Mucosa of descending colon (tissue), 3 donors: ENCODE measurements around the gene HDHD5. TPM values are rescaled to one million over a fixed set of nuclear protein-coding genes. Genes with fewer than 3 reads are reported as not detected.

ENCODE experiments used
- ATAC-seq: fragments of 200-7000 bp; cut with Tn5 transposase; one replicate; pipeline ENCODE4 v1.9.1; 2020; ENCODE audit warnings: mild to moderate bottlenecking, moderate library complexity
- DNase-seq, 3 donors: peaks; one replicate each; pipeline ENCODE4 v3.0.0-alpha.2; 2020
- H3K36me3 ChIP-seq: fragments of 200-600 bp; one replicate; pipeline ENCODE4 v1.8.0; 2021; ENCODE audit warnings: low read depth, mild to moderate bottlenecking
- H3K4me1 ChIP-seq: fragments of 200-600 bp; one replicate; pipeline ENCODE4 v1.8.0; 2021; ENCODE audit warnings: low read depth, mild to moderate bottlenecking
- H3K4me3 ChIP-seq: fragments of 200-600 bp; one replicate; pipeline ENCODE4 v1.8.0; 2021; ENCODE audit warnings: mild to moderate bottlenecking
- H3K9me3 ChIP-seq: fragments of 200-600 bp; one replicate; pipeline ENCODE4 v1.8.0; 2021; ENCODE audit warnings: mild to moderate bottlenecking
- CTCF ChIP-seq: fragments of 200-600 bp; IDR thresholded peaks from one replicate; pipeline ENCODE4 v1.8.0; 2022; ENCODE audit warnings: antibody characterized with exemption, mild to moderate bottlenecking
- intact Hi-C, 2 donors: fragments of 100-400 bp; cut with DNase I in 1 of 2; cut with micrococcal nuclease in 1 of 2; formaldehyde crosslinking; loops; one replicate each; pipeline versions ENCODE4 v1.11.0 to v1.11.1; 2022; cut with DNase I, micrococcal nuclease
- total RNA-seq, 3 donors: library from RNA; stranded (reverse); fragmentation: NEBNext Ultra II Directional in 2 of 3; extraction: Animal tissue kit (Norgen Biotek cat#: 25700) in 2 of 3; gene quantifications; one replicate each; pipeline versions ENCODE4 v1.2.1 to v1.2.4, GENCODE V29; 2021 to 2023
- donor health status: DM: no; HTN: no; CAD: no; lungs with moderate emphysema.
- donor health status: DM: no; HTN: no; CAD: no.
- donor health status: DM: no; HTN: yes; CAD: no.

The HDHD5 gene
- total RNA-seq, 3 donors from 2014 or later: 31.0 to 36.1 (median 32.6) TPM

DNA sequence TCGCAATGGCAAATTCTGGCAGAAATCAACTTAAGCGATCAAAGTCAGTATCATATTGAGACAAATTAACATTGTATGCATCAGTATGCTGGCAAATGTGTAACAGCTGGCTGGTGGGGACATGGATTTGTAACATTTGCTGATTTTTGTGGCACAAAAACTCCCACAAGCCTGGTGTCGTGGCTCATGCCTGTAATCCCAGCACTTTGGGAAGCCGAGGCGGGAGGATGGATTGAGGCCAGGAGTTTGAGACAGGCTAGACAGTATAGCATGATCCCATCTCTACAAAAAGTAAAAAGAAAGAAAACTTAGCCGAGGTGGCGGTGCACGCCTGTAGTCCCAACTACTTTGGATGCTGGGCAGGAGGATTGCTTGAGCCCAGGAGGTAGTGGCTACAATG, 17.6 kb upstream of the HDHD5 start:
- no peak for TF ChIP-seq CTCF
- Histone ChIP-seq H3K36me3 (no peaks in the 10 kb centered on the region), H3K4me1 (no peaks in the 10 kb centered on the region), H3K4me3 (no peak overlapping the region), H3K9me3 (no peaks in the 10 kb centered on the region)
- DNase-seq: no peak
- no peak for ATAC-seq
- intact Hi-C loops: no loop called here

GRCh38 chr22:17172029-17172833, 13.2 kb upstream of the HDHD5 start:
- DNase-seq: peak in 1 of 3 donors; percentile 50
- intact Hi-C loops: no loop called here
- no peak for TF ChIP-seq CTCF
- ATAC-seq: no peak
- no peaks in the 10 kb centered on the region for H3K4me1 ChIP-seq
- H3K36me3 ChIP-seq: no peaks in the 10 kb centered on the region
- H3K4me3 ChIP-seq: no peak overlapping the region
- H3K9me3 ChIP-seq: no peaks in the 10 kb centered on the region

GRCh38 chr22:17171153-17172028, 12.3 kb upstream of the HDHD5 start:
- no peaks in the 10 kb centered on the region for H3K36me3 ChIP-seq
- DNase-seq: peak; percentile 91 to 93 (median 92)
- peak overlapping the region; percentile 51 for H3K4me3 ChIP-seq
- H3K9me3 ChIP-seq: no peaks in the 10 kb centered on the region
- no peaks in the 10 kb centered on the region for H3K4me1 ChIP-seq
- intact Hi-C loops: no loop called here
- peak; percentile 86 for TF ChIP-seq CTCF
- ATAC-seq: peak; percentile 98

DNA sequence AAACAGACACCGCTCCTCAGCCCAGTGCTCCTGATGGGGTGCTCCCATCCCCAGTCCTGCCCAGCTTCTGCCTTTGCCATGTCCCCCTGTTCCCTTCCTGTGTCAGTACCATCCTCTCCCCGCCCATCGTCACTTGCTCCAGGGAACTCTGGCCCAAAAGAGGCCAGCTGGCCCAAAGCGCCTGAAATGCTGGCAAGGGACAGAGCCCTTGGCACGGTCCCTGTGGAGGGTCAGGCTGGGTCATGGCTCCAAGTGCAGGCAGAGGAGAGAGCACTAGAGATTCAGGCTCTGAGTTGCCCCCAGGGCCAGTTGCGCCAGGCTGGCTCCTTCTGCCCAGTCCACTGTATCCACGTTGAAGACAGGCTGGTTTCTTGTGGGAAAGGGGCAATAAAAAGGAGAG, 8.4 kb upstream of the HDHD5 start:
- ATAC-seq: no peak
- Histone ChIP-seq H3K4me3 (no peak overlapping the region), H3K4me1 (no peaks in the 10 kb centered on the region), H3K9me3 (no peaks in the 10 kb centered on the region), H3K36me3 (no peaks in the 10 kb centered on the region)
- intact Hi-C loops: no loop called here
- no peak for TF ChIP-seq CTCF
- peak in 1 of 3 donors; percentile 36 for DNase-seq

DNA sequence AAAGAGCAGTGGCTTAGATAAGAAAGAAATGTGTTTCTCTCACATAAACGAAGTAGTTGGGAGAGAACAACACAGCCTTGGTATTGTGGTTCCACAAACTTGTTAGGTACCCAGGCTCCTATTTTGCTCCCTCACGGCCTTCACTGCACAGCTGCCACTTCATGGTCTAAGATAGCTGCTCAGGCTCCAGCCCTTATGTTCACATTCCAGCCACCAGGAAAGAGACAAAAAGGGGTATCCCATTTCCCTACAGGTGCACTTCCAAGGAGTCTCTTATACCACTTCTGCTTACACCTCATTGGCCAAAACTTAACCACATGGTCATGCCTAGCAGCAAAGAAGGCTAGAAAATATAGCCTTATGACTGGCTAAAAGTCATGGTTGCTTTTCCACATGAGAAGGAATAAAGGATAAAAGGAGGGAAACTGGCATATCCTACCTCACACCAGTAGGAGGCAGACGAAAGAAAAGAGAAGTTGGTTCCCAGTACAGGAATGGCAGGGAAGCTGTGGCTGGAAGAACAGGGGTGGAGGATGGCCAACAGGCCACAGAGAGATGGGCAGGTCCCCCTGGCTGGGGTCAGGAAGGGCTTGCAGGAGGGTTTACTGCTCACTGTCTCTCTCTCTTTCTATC, 5.4 kb upstream of the HDHD5 start:
- Histone ChIP-seq H3K4me3 (no peak overlapping the region), H3K4me1 (no peaks in the 10 kb centered on the region), H3K9me3 (no peaks in the 10 kb centered on the region), H3K36me3 (no peaks in the 10 kb centered on the region)
- TF ChIP-seq CTCF: no peak
- peak; percentile 11 for ATAC-seq
- no peak for DNase-seq
- intact Hi-C loops: no loop called here
